BJ (cell line): Measurements from ENCODE around the gene CEP164. TPM values are rescaled to one million over a fixed set of nuclear protein-coding genes. Genes with fewer than 3 reads are reported as not detected.
"Not testable (repeated sequence)": the region's sequence is repeated elsewhere in the genome, so short reads cannot be mapped to it uniquely, and the experiment has no call there.

Source experiments
- CTCF ChIA-PET: fragments of 350-600 bp; formaldehyde crosslinking; extraction: SDS; loops from one replicate; lab custom pipeline; 2021; ENCODE audit warnings: antibody characterized with exemption, inconsistent platforms; lab: Yijun Ruan, JAX
- POLR2A ChIA-PET: fragments of 300-600 bp; sonication (Branson Sonifier 250); formaldehyde crosslinking; extraction: SDS; loops from one replicate; lab custom pipeline; 2021; ENCODE audit warnings: antibody characterized with exemption; lab: Charles Lee
- DNase-seq: peaks from one replicate; pipeline ENCODE4 v3.0.0-alpha.2; 2011; ENCODE audit warnings: low read depth
- H3K27me3 ChIP-seq: 2 replicates; pipeline ENCODE4 v1.6.0; 2011; ENCODE audit warnings: low read length; ENCODE audit not compliant: control insufficient read depth, insufficient read depth
- H3K36me3 ChIP-seq: 2 replicates; pipeline ENCODE4 v1.5.1; 2011; ENCODE audit warnings: low read length; ENCODE audit not compliant: control insufficient read depth, insufficient read depth
- H3K4me3 ChIP-seq: 2 replicates; pipeline ENCODE4 v1.5.1; 2011; ENCODE audit warnings: low read depth, mild to moderate bottlenecking, control low read depth, low read length
- CTCF ChIP-seq: IDR thresholded peaks from 2 replicates; pipeline ENCODE4 v1.5.1; 2011; ENCODE audit warnings: low read depth, mild to moderate bottlenecking, control low read depth, inconsistent platforms, low read length, moderate library complexity; ENCODE audit not compliant: insufficient read depth
- polyA plus RNA-seq: library from polyadenylated mRNA; depleted of rRNA; stranded (reverse); fragments of >200 nt; gene quantifications from 2 replicates; pipeline ENCODE4 v1.2.3, GENCODE V29; 2011

Gene CEP164
- polyA plus RNA-seq, 1 experiment: 27.4 TPM

DNA sequence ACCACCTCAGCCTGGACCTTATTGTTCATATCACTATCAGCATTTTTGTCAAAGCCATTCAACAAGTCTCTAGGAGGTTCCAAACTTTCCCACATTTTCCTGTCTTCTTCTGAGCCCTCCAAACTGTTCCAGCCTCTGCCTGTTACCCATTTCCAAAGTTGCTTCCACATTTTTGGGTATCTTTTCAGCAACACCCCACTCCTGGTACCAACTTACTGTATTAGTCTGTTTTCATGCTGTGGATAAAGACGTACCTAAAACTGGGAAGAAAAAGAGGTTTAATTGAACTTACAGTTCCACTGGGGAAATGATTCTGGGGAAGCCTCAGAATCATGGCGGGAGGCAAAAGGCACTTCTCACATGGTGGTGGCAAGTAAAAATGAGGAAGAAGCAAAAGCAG is 78.2 kb downstream of the CEP164 start:
- CTCF ChIA-PET: interaction anchor here (1.5 kb wide), 1 partner anchor 21 kb away, joined by 4 read pairs; no protein-coding TSS in a partner anchor
- H3K27me3 ChIP-seq, DNase-seq, H3K4me3 ChIP-seq, POLR2A ChIA-PET: not testable (repeated sequence)
- H3K36me3 ChIP-seq: peaks cover 24% of the 10 kb centered on the region

GRCh38 chr11:117407016-117407415 is 79.4 kb downstream of the CEP164 start:
- ChIA-PET POLR2A (no interaction called here), CTCF (interaction anchor here (1.5 kb wide), 1 partner anchor 20 kb away, joined by 4 read pairs; no protein-coding TSS in a partner anchor)
- TF ChIP-seq CTCF: no peak
- H3K27me3 ChIP-seq: no peaks in the 10 kb centered on the region
- H3K4me3 ChIP-seq: no peak overlapping the region
- H3K36me3 ChIP-seq: peaks cover 29% of the 10 kb centered on the region
- no peak for DNase-seq

DNA sequence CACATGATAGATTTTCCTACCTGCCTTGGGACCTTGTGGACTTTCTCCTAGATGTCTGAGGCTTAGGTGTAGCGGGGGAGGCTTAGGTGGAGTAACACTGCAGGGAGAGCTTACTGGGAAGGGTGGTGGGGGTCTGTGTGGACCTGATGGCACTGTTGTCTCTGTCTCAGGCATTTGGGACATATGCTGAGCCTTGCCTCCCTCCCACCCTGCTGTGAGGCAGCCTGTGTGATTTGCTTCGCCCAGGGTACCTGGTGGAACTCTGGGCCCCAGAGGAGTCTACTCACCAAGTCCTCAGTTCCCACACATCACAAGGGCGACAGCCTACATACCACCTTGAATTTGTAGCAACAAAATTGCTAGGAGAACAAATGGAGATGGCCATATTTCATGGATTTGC is 80.7 kb downstream of the CEP164 start:
- Histone ChIP-seq H3K36me3 (peaks cover 28% of the 10 kb centered on the region), H3K27me3 (no peaks in the 10 kb centered on the region), H3K4me3 (no peak overlapping the region)
- ChIA-PET CTCF (interaction anchor here (1.9 kb wide), 1 partner anchor 18 kb away, joined by 5 read pairs; no protein-coding TSS in a partner anchor), POLR2A (no interaction called here)
- no peak for DNase-seq
- TF ChIP-seq CTCF: no peak

DNA sequence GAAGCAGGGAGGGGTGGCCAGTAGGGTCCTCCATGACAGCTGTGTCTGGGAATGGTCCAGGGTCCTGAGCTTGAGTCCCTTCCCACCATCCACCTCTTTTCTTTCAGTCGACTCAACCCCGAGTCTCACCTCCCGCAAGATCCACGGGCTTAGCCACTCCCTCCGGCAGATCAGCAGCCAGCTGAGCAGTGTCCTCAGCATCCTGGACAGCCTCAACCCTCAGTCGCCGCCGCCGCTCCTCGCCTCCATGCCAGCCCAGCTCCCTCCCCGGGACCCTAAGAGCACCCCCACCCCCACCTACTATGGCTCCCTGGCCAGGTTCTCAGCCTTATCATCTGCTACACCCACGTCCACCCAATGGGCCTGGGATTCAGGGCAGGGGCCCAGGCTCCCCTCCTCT is 81.9 kb downstream of the CEP164 start:
- Histone ChIP-seq H3K4me3 (no peak overlapping the region), H3K27me3 (no peaks in the 10 kb centered on the region), H3K36me3 (peaks cover 27% of the 10 kb centered on the region)
- no peak for TF ChIP-seq CTCF
- ChIA-PET CTCF (interaction anchor here (1.9 kb wide), 1 partner anchor 16 kb away, joined by 5 read pairs; no protein-coding TSS in a partner anchor), POLR2A (no interaction called here)
- no peak for DNase-seq

DNA sequence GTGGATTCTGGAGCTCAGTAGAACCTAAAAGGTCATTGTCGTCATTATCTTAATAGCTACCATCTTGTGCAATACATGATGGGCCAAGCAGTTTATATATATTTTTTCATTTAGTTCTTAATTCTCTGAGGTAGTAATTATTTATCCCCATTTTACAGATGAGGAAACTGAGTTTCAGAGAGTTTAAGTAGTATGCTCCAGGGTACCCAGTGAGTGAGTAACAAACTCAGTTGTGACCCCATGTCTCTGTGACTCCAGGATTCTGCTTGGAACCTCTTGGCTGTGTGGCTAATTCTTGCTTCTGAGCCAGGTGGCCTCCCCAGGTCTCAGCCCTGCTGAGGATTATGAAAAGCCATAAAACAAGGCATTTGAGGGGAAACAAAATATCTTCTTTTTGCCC is 82.6 kb downstream of the CEP164 start:
- ChIA-PET CTCF (interaction anchor here (6.6 kb wide), 1 partner anchor 16 kb away, joined by 54 read pairs; no protein-coding TSS in a partner anchor), POLR2A (no interaction called here)
- Histone ChIP-seq H3K27me3 (no peaks in the 10 kb centered on the region), H3K36me3 (peaks cover 22% of the 10 kb centered on the region), H3K4me3 (no peak overlapping the region)
- TF ChIP-seq CTCF: no peak
- no peak for DNase-seq
